Measurements from ENCODE around the gene FRMD4A. TPM values are rescaled to one million over a fixed set of nuclear protein-coding genes. Genes with fewer than 3 reads are reported as not detected.

The FRMD4A gene
- total and polyA plus RNA-seq, 3 donors from 2014 or later, result 15.0 to 20.8 (median 18.7) TPM

DNA sequence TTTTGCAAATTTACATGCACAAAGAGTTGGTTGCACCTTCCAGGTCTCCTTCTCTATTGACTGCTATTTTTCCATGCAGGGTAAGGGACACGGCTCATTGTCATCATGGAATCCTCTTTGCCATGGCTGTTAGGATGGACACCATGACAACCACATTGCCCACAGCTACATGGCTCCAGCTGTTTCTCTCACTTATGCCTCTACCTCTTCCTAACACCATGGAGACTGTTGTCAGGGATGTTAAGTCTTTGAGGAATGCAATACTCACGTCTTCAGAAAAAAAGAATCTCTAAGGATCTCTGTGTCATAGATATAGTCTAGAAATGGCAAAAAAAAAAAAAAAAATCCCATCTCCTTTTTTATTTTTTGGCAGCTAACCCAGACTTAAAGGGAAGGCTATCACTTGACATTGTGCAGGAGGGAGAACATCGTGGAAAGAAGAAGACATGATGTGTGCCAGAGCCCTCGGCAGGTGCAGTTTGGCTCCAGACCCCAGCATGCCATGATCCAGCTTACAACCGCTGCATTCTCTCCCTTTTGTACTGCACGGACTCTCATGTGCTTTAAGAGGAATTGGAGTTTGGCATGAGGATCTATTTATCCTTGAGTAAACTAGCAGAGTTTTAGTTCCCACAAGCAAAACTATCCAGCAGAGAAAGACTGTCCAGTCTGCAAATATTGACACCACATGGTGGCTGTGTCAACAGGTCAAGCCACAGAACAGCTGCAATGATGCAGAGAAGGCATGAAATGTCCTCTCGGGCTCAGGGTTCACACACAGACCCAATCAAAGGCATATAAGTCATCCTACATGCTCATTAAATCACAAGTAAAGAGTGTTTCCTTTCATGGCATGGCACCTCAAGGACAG is 70.8 kb downstream of the FRMD4A start:
- WGBS, 2 donors, result 34 to 47% methylated on average over 7 of the region's 7 CpGs
- TF ChIP-seq POLR2A (IDR thresholded peaks at IDR 0.05), result no peak
- TF ChIP-seq, protein P1, sequence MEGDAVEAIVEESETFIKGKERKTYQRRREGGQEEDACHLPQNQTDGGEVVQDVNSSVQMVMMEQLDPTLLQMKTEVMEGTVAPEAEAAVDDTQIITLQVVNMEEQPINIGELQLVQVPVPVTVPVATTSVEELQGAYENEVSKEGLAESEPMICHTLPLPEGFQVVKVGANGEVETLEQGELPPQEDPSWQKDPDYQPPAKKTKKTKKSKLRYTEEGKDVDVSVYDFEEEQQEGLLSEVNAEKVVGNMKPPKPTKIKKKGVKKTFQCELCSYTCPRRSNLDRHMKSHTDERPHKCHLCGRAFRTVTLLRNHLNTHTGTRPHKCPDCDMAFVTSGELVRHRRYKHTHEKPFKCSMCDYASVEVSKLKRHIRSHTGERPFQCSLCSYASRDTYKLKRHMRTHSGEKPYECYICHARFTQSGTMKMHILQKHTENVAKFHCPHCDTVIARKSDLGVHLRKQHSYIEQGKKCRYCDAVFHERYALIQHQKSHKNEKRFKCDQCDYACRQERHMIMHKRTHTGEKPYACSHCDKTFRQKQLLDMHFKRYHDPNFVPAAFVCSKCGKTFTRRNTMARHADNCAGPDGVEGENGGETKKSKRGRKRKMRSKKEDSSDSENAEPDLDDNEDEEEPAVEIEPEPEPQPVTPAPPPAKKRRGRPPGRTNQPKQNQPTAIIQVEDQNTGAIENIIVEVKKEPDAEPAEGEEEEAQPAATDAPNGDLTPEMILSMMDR (IDR thresholded peaks at IDR 0.05), result no peak
- no peaks in the 10 kb centered on the region for H3K4me1 ChIP-seq
- no peak overlapping the region for H3K27ac ChIP-seq
- no peak overlapping the region for H3K4me3 ChIP-seq
- intact Hi-C loops (cut with DNase I; ENCODE audit: low total_unique reads), result no loop called here
- peak; percentile 68 for DNase-seq
- H3K36me3 ChIP-seq (ENCODE audit: low read depth, missing control alignments), result no peaks in the 10 kb centered on the region
- no peaks in the 10 kb centered on the region for H3K9me3 ChIP-seq
- H3K27me3 ChIP-seq, result no peaks in the 10 kb centered on the region

DNA sequence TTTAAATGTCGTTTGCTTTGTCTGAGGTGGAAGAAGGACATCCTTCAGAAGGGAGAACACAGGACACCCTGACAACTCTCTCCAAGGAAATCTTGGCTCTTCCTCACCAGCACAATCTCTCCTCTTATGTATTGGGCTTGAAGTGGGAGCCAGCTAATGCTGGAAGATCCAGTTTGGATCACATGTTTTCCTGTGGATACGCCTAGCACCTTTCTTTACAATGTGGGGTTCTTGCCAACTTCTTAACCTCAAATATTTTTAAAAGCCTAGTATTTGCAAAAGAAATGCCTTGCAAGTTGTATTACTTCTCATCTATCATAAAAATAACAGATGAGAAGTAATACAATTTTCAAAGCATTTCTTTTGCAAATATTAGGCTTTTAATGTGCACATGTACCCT is 76.4 kb downstream of the FRMD4A start:
- H3K4me3 ChIP-seq, result no peak overlapping the region
- intact Hi-C loops (cut with DNase I; ENCODE audit: low total_unique reads), result no loop called here
- no peaks in the 10 kb centered on the region for H3K27me3 ChIP-seq
- no peak overlapping the region for H3K27ac ChIP-seq
- TF ChIP-seq POLR2A (IDR thresholded peaks at IDR 0.05), result no peak
- TF ChIP-seq, protein P1 (IDR thresholded peaks at IDR 0.05), result no peak
- DNase-seq, result no peak
- no peaks in the 10 kb centered on the region for H3K4me1 ChIP-seq
- H3K36me3 ChIP-seq (ENCODE audit: low read depth, missing control alignments), result no peaks in the 10 kb centered on the region
- no peaks in the 10 kb centered on the region for H3K9me3 ChIP-seq
- 82 to 87% methylated on average over 2 of the region's 2 CpGs for WGBS, 2 donors

DNA sequence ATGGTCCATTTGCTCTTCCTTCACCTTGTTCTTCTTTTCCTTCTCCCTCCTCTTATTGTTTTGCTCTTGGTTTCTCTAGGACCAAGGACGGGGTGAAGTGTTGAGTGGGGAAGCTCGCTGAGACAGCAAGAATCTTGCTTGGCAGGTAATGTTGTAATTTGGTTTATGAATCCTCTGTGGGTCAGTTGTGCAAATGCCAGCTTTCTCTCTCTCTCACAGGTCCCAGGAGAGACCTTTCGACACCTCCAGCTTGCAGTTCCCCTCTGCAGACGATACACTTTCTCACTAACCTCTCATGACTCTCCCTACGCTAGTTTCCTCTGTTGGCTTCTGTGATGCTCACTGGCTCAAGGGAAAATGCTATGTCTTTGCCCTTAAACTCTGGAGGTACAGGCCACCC is 77.0 kb downstream of the FRMD4A start:
- Histone ChIP-seq H3K27me3 (no peaks in the 10 kb centered on the region), H3K27ac (no peak overlapping the region), H3K4me1 (no peaks in the 10 kb centered on the region), H3K4me3 (no peak overlapping the region), H3K36me3 (ENCODE audit: low read depth, missing control alignments) (no peaks in the 10 kb centered on the region), H3K9me3 (no peaks in the 10 kb centered on the region)
- TF ChIP-seq, protein P1 (IDR thresholded peaks at IDR 0.05), result no peak
- TF ChIP-seq POLR2A (IDR thresholded peaks at IDR 0.05), result no peak
- 91 to 95% methylated on average over 5 of the region's 5 CpGs for WGBS, 2 donors
- intact Hi-C loops (cut with DNase I; ENCODE audit: low total_unique reads), result no loop called here
- DNase-seq, result no peak

DNA sequence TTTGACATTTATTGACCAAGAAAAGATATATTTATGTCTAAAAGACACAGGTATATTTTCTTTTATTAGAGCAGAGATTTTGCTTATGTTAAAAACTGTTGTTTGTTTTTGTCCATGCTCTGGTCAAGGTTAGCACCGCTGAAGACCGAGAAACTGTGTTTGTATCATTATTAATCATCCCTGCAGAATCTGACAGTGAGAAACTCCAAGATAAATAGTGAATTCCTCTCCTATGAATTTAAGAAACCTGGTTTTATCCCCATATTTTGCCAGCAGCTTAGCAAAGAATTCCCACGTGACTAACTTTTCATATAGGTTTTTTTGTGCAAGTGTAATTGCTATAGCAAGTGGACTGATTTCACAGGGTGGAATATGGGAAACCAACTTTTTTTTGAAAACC is 77.6 kb downstream of the FRMD4A start:
- H3K27me3 ChIP-seq, result no peaks in the 10 kb centered on the region
- TF ChIP-seq POLR2A (IDR thresholded peaks at IDR 0.05), result no peak
- TF ChIP-seq, protein P1 (IDR thresholded peaks at IDR 0.05), result no peak
- no peak overlapping the region for H3K27ac ChIP-seq
- H3K4me1 ChIP-seq, result no peaks in the 10 kb centered on the region
- intact Hi-C loops (cut with DNase I; ENCODE audit: low total_unique reads), result no loop called here
- no peaks in the 10 kb centered on the region for H3K36me3 ChIP-seq (ENCODE audit: low read depth, missing control alignments)
- H3K9me3 ChIP-seq, result no peaks in the 10 kb centered on the region
- no peak for DNase-seq
- H3K4me3 ChIP-seq, result no peak overlapping the region
- 63 to 67% methylated on average over 3 of the region's 3 CpGs for WGBS, 2 donors

All from testis (tissue), 3 donors.